ENCODE results near the gene SASS6. TPM values are rescaled to one million over a fixed set of nuclear protein-coding genes. Genes with fewer than 3 reads are reported as not detected.

Gene SASS6
- total RNA-seq, 1 donor from 2014 or later = 11.1 TPM

GRCh38 chr1:100134872-100135271, 2.1 kb upstream of the SASS6 start:
- TF ChIP-seq CTCF (IDR thresholded peaks at IDR 0.05; ENCODE audit: unreplicated experiment) = no peak
- Mint-ChIP-seq H3K9me3 (ENCODE audit: low read depth) (no peaks in the 10 kb centered on the region), H3K4me3 (ENCODE audit: low read depth) (peak overlapping the region; percentile 61)

DNA sequence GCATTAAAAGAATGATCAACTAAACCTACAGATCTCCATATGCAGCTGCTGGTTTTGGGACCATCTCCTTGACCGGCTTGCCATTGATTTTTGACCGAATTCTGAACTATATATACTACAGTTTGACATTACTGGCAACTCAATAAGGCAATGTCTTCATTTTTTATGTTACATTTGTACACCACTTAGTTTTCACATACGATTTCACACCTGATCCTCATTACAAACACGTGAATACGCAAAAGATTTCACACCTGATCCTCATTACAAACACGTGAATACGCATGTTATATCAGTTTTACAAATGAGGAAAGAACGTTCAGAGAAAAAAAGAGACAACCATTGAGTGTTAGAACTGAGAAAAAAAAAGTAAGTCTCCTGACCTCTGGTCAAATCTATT, 1.1 kb downstream of the SASS6 start:
- TF ChIP-seq CTCF (IDR thresholded peaks at IDR 0.05; ENCODE audit: unreplicated experiment) = no peak
- DNase-seq (ENCODE audit: low spot score, unreplicated experiment) = no peak
- no peaks in the 10 kb centered on the region for H3K9me3 Mint-ChIP-seq (ENCODE audit: low read depth)
- H3K4me3 Mint-ChIP-seq (ENCODE audit: low read depth) = peak overlapping the region; percentile 98
- no peaks in the 10 kb centered on the region for H3K36me3 Mint-ChIP-seq (ENCODE audit: insufficient read depth)
- no peaks in the 10 kb centered on the region for H3K27me3 Mint-ChIP-seq
- H3K27ac Mint-ChIP-seq = peak overlapping the region; percentile 99
- H3K4me1 Mint-ChIP-seq (ENCODE audit: low read depth) = peaks cover 15% of the 10 kb centered on the region

More at GRCh38 chr1:100134872-100135271, 2.1 kb upstream of the SASS6 start:
- Mint-ChIP-seq H3K4me1 (ENCODE audit: low read depth) (peaks cover 15% of the 10 kb centered on the region), H3K27ac (no peak overlapping the region), H3K27me3 (no peaks in the 10 kb centered on the region), H3K36me3 (ENCODE audit: insufficient read depth) (peaks cover 7% of the 10 kb centered on the region)
- no peak for DNase-seq (ENCODE audit: low spot score, unreplicated experiment)

DNA sequence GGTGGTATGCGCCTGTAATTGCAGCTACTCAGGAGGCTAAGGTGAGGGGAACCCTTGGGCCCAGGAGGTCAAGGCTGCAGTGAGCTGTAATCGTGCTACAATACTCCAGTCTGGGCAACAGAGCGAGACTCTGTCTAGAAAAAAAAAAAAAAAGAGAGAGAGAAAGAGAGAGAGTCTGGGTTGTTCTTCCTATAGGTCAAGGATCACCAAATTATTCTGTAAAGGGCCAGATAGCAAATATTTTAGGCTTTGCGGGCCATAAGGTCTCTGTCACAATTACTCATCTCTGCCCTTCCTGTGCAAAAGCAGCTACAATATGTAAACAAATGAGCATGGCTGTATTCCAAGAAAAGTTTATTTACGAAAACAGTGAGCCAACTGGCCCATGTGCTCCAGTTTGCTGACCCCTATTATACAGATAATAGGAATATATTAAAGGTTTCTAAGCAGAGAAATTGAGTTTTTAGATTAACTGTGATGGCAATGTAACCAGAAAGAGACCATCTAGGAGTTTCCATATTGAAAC, 2.1 kb downstream of the SASS6 start:
- TF ChIP-seq CTCF (IDR thresholded peaks at IDR 0.05; ENCODE audit: unreplicated experiment) = no peak
- peaks cover 15% of the 10 kb centered on the region for H3K4me1 Mint-ChIP-seq (ENCODE audit: low read depth)
- H3K27me3 Mint-ChIP-seq = no peaks in the 10 kb centered on the region
- H3K9me3 Mint-ChIP-seq (ENCODE audit: low read depth) = no peaks in the 10 kb centered on the region
- no peak overlapping the region for H3K27ac Mint-ChIP-seq
- DNase-seq (ENCODE audit: low spot score, unreplicated experiment) = no peak
- H3K36me3 Mint-ChIP-seq (ENCODE audit: insufficient read depth) = no peaks in the 10 kb centered on the region
- H3K4me3 Mint-ChIP-seq (ENCODE audit: low read depth) = no peak overlapping the region

GRCh38 chr1:100127226-100127625, 5.5 kb downstream of the SASS6 start:
- no peak for TF ChIP-seq CTCF (IDR thresholded peaks at IDR 0.05; ENCODE audit: unreplicated experiment)
- DNase-seq (ENCODE audit: low spot score, unreplicated experiment) = no peak
- H3K4me1 Mint-ChIP-seq (ENCODE audit: low read depth) = peaks cover 5% of the 10 kb centered on the region
- no peaks in the 10 kb centered on the region for H3K27me3 Mint-ChIP-seq
- no peak overlapping the region for H3K4me3 Mint-ChIP-seq (ENCODE audit: low read depth)
- no peaks in the 10 kb centered on the region for H3K36me3 Mint-ChIP-seq (ENCODE audit: insufficient read depth)
- no peak overlapping the region for H3K27ac Mint-ChIP-seq
- no peaks in the 10 kb centered on the region for H3K9me3 Mint-ChIP-seq (ENCODE audit: low read depth)

DNA sequence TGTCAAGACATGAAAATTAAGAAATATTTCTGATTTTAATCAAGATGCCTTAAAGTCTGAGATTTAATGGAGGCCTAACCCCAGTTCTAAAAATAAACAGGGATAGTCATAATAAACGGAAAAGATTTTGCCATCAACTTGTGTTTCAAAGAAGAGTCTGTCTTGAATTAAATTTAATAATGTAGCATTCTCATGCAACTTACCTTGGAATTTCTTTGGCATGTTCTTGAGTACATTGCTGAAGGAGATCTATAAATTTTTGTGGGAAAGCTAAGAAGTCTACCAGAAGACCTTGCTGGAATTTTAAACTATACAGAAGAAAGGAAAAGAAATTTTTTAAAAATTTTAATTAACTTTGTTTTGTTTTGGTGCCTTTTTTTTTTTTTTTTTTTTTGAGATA, 10.6 kb downstream of the SASS6 start:
- TF ChIP-seq CTCF (IDR thresholded peaks at IDR 0.05; ENCODE audit: unreplicated experiment) = no peak
- no peak overlapping the region for H3K4me3 Mint-ChIP-seq (ENCODE audit: low read depth)
- H3K36me3 Mint-ChIP-seq (ENCODE audit: insufficient read depth) = no peaks in the 10 kb centered on the region
- no peak for DNase-seq (ENCODE audit: low spot score, unreplicated experiment)
- H3K9me3 Mint-ChIP-seq (ENCODE audit: low read depth) = no peaks in the 10 kb centered on the region
- no peak overlapping the region for H3K27ac Mint-ChIP-seq
- H3K27me3 Mint-ChIP-seq = no peaks in the 10 kb centered on the region
- no peaks in the 10 kb centered on the region for H3K4me1 Mint-ChIP-seq (ENCODE audit: low read depth)

Measured in progenitor cell of endocrine pancreas (in vitro differentiated cells).